Thyroid gland (tissue), 4 donors: ENCODE results near the gene CYSTM1. TPM values are rescaled to one million over a fixed set of nuclear protein-coding genes. Genes with fewer than 3 reads are reported as not detected.
A peak's percentile ranks its signal among the peaks of the same experiment; 100 is the strongest.

ENCODE experiments used
- DNase-seq, 2 donors: peaks; one replicate each; pipeline ENCODE4 v3.0.0-alpha.2; 2019
- H3K27ac ChIP-seq, 3 donors: fragments of 200-600 bp; sonication (generic); 1 replicate in 2 of 3; 2 replicates in 1 of 3; pipeline ENCODE4 v1.5.1; 2016 to 2019; ENCODE audit warnings: mild to moderate bottlenecking in 1 of 3, moderate library complexity in 1 of 3
- H3K27me3 ChIP-seq: fragments of 200-600 bp; sonication (generic); one replicate; pipeline ENCODE4 v1.5.1; 2019
- H3K36me3 ChIP-seq, 2 donors: fragments of 200-600 bp; sonication (generic); one replicate each; pipeline ENCODE4 v1.5.1; 2016 to 2019
- H3K4me1 ChIP-seq, 2 donors: fragments of 200-600 bp; sonication (generic); one replicate each; pipeline ENCODE4 v1.5.1; 2017 to 2019
- H3K4me3 ChIP-seq, 3 donors: fragments of 200-600 bp; sonication (generic); replicated peaks in 1 of 3; 1 replicate in 2 of 3; 2 replicates in 1 of 3; pipeline ENCODE4 v1.5.1; 2016; ENCODE audit warnings: mild to moderate bottlenecking in 1 of 3
- H3K9me3 ChIP-seq: fragments of 200-600 bp; sonication (generic); one replicate; pipeline ENCODE4 v1.5.1; 2017
- POLR2A ChIP-seq, 2 donors: fragments of 450-650 bp; IDR thresholded peaks; one replicate each; pipeline ENCODE4 v1.6.1; 2017; ENCODE audit warnings: antibody characterized with exemption in 2 of 2, mild to moderate bottlenecking in 2 of 2, moderate library complexity in 1 of 2
- WGBS, 2 donors: methylation state at CpG; one replicate each; pipeline ENCODE4 v1.1.5; 2017; 5-methylcytosine and 5-hydroxymethylcytosine counted together
- intact Hi-C: fragments of 100-400 bp; cut with DNase I; formaldehyde crosslinking; loops from one replicate; pipeline ENCODE4 v1.15.1; 2023
- total RNA-seq, 4 donors: library from RNA; depleted of rRNA; stranded (reverse); fragments of >200 nt; gene quantifications; one replicate each; pipeline ENCODE4 v1.2.3, GENCODE V29; 2016
- TF ChIP-seq, protein P1 (sequence below), 6 experiments: fragments of 200-600 bp in 3 of 6; fragments of 450-650 bp in 3 of 6; sonication (generic) in 3 of 6; IDR thresholded peaks; one replicate each; pipeline ENCODE4 v1.5.1; 2016 to 2019; ENCODE audit warnings: antibody characterized with exemption in 6 of 6, mild to moderate bottlenecking in 2 of 6, inconsistent platforms in 1 of 6, moderate library complexity in 1 of 6

CYSTM1 gene
- total RNA-seq, 4 donors from 2014 or later: 55.4 to 238 (median 112) TPM

DNA sequence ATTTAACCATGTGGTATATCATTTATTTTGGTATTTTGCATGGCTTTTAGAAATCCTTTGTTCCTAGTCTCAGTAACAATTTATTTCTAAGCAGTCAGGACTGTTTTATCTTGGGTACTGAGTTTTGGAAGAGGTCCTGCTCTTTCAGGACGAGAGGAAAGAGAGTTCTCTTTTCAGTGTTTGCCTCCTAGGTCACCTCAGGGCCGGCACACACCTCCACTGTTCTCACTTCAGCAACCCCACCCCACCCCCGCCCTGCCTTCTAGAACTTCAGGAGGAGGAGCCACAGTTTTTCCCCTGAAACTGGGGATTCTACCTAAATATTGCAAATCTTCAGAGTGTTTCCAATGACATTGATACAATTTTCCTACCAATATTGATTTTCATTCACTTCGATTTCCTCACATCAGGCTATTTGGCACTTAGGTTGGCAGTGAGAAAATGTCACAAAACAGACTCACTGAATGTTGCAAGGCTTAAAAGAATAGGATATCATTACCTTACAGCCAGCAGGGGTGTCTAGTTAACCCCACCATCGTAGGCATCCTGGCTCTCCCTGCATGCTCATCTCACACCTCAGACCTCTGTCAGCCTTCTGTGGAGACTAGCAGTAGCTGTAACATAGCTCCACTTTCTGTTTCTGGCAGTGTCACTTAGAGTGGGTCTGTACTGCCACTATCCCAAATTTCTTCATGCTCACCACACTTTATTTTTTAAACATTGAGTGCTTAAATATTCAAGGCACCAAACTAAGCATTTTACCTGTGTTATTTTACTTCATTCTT, 43.8 kb upstream of the CYSTM1 start:
- 61 to 64% methylated on average over 5 of the region's 5 CpGs for WGBS, 2 donors
- DNase-seq: peak; percentile 38 to 45
- peaks cover 39 to 46% of the 10 kb centered on the region in 2 donors for H3K4me1 ChIP-seq
- TF ChIP-seq POLR2A (IDR thresholded peaks at IDR 0.05): no peak
- TF ChIP-seq, protein P1, sequence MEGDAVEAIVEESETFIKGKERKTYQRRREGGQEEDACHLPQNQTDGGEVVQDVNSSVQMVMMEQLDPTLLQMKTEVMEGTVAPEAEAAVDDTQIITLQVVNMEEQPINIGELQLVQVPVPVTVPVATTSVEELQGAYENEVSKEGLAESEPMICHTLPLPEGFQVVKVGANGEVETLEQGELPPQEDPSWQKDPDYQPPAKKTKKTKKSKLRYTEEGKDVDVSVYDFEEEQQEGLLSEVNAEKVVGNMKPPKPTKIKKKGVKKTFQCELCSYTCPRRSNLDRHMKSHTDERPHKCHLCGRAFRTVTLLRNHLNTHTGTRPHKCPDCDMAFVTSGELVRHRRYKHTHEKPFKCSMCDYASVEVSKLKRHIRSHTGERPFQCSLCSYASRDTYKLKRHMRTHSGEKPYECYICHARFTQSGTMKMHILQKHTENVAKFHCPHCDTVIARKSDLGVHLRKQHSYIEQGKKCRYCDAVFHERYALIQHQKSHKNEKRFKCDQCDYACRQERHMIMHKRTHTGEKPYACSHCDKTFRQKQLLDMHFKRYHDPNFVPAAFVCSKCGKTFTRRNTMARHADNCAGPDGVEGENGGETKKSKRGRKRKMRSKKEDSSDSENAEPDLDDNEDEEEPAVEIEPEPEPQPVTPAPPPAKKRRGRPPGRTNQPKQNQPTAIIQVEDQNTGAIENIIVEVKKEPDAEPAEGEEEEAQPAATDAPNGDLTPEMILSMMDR (IDR thresholded peaks at IDR 0.05): no peak
- no peaks in the 10 kb centered on the region for H3K27me3 ChIP-seq
- H3K27ac ChIP-seq: no peak overlapping the region
- no peak overlapping the region for H3K4me3 ChIP-seq
- H3K9me3 ChIP-seq: no peaks in the 10 kb centered on the region
- intact Hi-C loops: no loop called here
- H3K36me3 ChIP-seq: no peaks in the 10 kb centered on the region

GRCh38 chr5:140131967-140132409, 43.0 kb upstream of the CYSTM1 start:
- WGBS, 2 donors: 20 to 30% methylated on average over 3 of the region's 3 CpGs
- H3K4me1 ChIP-seq: peaks cover 37 to 44% of the 10 kb centered on the region in 2 donors
- H3K27me3 ChIP-seq: no peaks in the 10 kb centered on the region
- DNase-seq: peak; percentile 91 to 95
- H3K27ac ChIP-seq: peak overlapping the region in 2 of 3 donors; percentile 1 to 7
- intact Hi-C loops: no loop called here
- H3K4me3 ChIP-seq: no peak overlapping the region
- TF ChIP-seq, protein P1 (IDR thresholded peaks at IDR 0.05): no peak
- TF ChIP-seq POLR2A (IDR thresholded peaks at IDR 0.05): no peak
- no peaks in the 10 kb centered on the region for H3K36me3 ChIP-seq
- H3K9me3 ChIP-seq: no peaks in the 10 kb centered on the region

DNA sequence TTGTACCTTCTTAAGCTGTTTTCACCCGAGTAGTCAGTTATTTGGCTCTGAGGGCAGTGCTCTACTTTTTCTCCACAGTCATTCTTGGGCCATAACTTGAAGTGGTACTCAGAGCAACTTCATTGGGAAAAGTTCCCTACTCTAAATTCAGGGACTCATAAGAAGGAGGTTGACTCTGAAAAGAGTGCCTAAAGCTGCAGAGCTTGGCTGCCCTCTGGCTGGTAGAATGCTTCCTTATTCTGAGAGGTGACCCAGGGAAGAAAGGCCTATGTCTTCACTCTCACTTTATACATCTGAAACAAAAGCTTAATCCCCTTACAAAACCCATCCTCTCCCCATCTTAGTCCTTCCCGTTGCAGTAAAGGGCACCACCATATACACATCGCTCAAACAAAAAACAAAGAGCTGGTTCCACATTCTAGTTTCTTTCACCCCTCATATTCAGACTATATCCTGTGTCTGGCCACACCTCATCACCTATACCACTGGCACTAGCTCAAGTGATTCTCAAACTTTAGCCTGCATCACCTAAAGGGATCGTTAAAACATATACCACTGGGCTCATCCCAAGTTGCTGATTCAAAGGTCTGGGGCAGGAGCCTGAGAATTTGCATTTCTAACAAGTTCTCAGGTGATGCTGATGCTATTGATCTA, 41.3 kb upstream of the CYSTM1 start:
- H3K27ac ChIP-seq: peak overlapping the region; percentile 29 to 53 (median 32)
- 58 to 66% methylated on average over 4 of the region's 4 CpGs for WGBS, 2 donors
- peak; percentile 74 to 78 for DNase-seq
- H3K9me3 ChIP-seq: no peaks in the 10 kb centered on the region
- peaks cover 37 to 54% of the 10 kb centered on the region in 2 donors for H3K4me1 ChIP-seq
- H3K4me3 ChIP-seq: no peak overlapping the region
- no peaks in the 10 kb centered on the region for H3K27me3 ChIP-seq
- no peaks in the 10 kb centered on the region for H3K36me3 ChIP-seq
- intact Hi-C loops: no loop called here
- TF ChIP-seq, protein P1 (IDR thresholded peaks at IDR 0.05): peak in 4 of 6 experiments; percentile 51 to 73 (median 65)
- no peak for TF ChIP-seq POLR2A (IDR thresholded peaks at IDR 0.05)

DNA sequence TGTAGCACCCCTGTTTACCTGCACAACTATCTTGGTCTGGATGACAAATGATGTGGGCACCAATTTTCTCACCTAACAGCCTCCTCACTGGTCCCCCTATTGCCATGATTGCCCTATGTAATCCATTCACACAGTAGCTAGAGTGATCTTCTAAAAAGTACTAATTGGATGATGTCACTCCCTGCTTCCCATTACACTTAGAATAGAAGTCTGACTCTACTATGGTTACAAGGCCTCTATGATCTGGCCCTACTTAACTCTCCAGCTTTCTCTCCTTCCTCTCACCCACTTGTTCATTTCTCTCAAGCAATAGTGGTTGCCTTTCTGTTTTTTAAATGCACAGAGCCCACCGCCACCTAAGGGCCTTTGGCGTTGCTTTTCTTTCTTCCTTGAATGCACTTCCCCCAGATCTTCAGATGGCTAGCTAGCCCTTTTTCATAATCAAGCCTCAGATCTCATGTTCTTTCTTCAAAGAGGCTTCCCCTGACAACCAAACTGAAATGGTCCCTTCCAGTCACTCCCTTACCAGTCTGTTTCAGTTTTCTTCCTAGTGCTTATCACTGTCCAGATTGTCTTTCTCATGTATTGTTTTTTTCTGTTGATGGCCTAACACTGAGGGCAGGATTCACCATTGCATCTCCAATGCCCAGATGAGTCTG, 40.6 kb upstream of the CYSTM1 start:
- Histone ChIP-seq H3K27ac (peak overlapping the region in 2 of 3 donors; percentile 29 to 53), H3K36me3 (no peaks in the 10 kb centered on the region), H3K27me3 (no peaks in the 10 kb centered on the region), H3K4me1 (peaks cover 37 to 54% of the 10 kb centered on the region in 2 donors), H3K4me3 (no peak overlapping the region), H3K9me3 (no peaks in the 10 kb centered on the region)
- DNase-seq: no peak
- intact Hi-C loops: no loop called here
- 92% methylated on average over 2 of the region's 2 CpGs for WGBS, 2 donors
- TF ChIP-seq, protein P1 (IDR thresholded peaks at IDR 0.05): no peak
- TF ChIP-seq POLR2A (IDR thresholded peaks at IDR 0.05): no peak
